Cardiac muscle cell (in vitro differentiated cells and primary cell): ENCODE data around the gene JOSD2. TPM values are rescaled to one million over a fixed set of nuclear protein-coding genes. Genes with fewer than 3 reads are reported as not detected.

Experiments
- DNase-seq, 2 donors: peaks; one replicate each; pipeline versions ENCODE4 v3.0.0 to v3.0.0-alpha.2; 2010 to 2017; ENCODE audit warnings: low read depth in 1 of 2, low spot score in 1 of 2
- H3K27ac ChIP-seq: fragments of 200-600 bp; sonication (generic); 2 replicates; pipeline ENCODE4 v1.5.1; 2016
- H3K27me3 ChIP-seq: fragments of 200-600 bp; sonication (generic); 2 replicates; pipeline ENCODE4 v1.6.0; 2016; ENCODE audit warnings: control low read depth
- H3K36me3 ChIP-seq: fragments of 200-600 bp; sonication (generic); 2 replicates; pipeline ENCODE4 v1.5.1; 2016; ENCODE audit warnings: control low read depth
- H3K4me1 ChIP-seq: fragments of 200-600 bp; sonication (generic); 2 replicates; pipeline ENCODE4 v1.8.1; 2017; ENCODE audit warnings: low read depth, mild to moderate bottlenecking, mixed run types
- H3K4me3 ChIP-seq: fragments of 200-600 bp; sonication (generic); 2 replicates; pipeline ENCODE4 v1.5.1; 2016; ENCODE audit warnings: mild to moderate bottlenecking
- H3K9me3 ChIP-seq: fragments of 200-600 bp; sonication (generic); 2 replicates; pipeline ENCODE4 v1.5.1; 2017; ENCODE audit warnings: low read depth, mild to moderate bottlenecking, control low read depth
- polyA plus RNA-seq: library from polyadenylated mRNA; unstranded; fragments of >200 nt; fragmentation: Nextera tagmentation; extraction: Ambion mirVana; gene quantifications from 2 replicates; pipeline ENCODE4 v1.2.1, GENCODE V29; 2016
- total RNA-seq: library from RNA; depleted of rRNA; stranded (reverse); fragments of >200 nt; gene quantifications from 2 replicates; pipeline ENCODE4 v1.2.3, GENCODE V29; 2016
- TF ChIP-seq, protein P1 (sequence below): IDR thresholded peaks from 2 replicates; pipeline ENCODE4 v1.5.1; 2012; ENCODE audit warnings: low read depth, mild to moderate bottlenecking, low read length

The JOSD2 gene
- total and polyA plus RNA-seq, 2 experiments from 2014 or later: 21.4 to 44.8 TPM

DNA sequence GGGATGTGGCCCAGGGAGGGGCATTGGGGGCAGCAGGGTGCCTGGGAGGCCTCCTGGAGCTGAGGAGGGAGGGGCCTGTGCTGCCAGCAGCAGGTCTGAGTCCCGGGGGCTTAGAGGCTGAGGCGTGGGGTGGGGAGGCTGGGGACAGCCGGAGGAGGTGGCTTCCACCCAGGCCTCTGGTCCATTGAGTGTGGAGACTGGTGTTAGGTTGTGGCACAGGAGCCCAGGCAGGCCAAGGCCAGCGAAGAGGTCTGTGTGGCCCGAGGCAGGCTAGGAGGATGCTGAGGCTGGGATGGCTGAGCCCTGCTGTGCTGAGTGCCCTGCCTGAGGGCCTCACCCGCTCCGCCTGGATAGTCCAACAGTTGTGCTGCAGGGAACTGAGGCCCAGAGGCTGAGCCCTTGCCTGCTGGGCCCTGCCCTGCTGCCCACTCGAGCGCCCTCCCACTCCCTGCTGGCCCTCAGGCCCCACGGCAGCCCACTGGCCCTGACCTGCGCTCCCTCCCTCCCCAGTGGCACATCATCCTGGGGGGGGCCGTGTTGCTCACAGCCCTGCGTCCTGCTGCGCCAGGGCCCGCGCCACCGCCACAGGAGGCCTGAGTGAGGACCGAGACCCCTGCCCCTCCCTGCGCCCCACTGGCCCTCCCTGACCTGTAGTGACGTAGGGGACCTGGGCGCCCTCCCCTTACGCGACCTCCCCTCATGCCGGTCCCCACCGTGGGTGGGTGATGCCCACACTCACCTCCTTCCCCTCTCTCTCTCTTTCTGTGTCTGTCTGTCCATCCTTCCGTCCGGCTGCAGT is 29.4 kb downstream of the JOSD2 start:
- H3K27ac ChIP-seq: no peak overlapping the region
- TF ChIP-seq, protein P1, sequence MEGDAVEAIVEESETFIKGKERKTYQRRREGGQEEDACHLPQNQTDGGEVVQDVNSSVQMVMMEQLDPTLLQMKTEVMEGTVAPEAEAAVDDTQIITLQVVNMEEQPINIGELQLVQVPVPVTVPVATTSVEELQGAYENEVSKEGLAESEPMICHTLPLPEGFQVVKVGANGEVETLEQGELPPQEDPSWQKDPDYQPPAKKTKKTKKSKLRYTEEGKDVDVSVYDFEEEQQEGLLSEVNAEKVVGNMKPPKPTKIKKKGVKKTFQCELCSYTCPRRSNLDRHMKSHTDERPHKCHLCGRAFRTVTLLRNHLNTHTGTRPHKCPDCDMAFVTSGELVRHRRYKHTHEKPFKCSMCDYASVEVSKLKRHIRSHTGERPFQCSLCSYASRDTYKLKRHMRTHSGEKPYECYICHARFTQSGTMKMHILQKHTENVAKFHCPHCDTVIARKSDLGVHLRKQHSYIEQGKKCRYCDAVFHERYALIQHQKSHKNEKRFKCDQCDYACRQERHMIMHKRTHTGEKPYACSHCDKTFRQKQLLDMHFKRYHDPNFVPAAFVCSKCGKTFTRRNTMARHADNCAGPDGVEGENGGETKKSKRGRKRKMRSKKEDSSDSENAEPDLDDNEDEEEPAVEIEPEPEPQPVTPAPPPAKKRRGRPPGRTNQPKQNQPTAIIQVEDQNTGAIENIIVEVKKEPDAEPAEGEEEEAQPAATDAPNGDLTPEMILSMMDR: no peak
- H3K4me3 ChIP-seq: no peak overlapping the region
- peaks cover 8% of the 10 kb centered on the region for H3K36me3 ChIP-seq
- no peaks in the 10 kb centered on the region for H3K9me3 ChIP-seq
- no peak for DNase-seq
- no peaks in the 10 kb centered on the region for H3K27me3 ChIP-seq
- peaks cover 4% of the 10 kb centered on the region for H3K4me1 ChIP-seq

DNA sequence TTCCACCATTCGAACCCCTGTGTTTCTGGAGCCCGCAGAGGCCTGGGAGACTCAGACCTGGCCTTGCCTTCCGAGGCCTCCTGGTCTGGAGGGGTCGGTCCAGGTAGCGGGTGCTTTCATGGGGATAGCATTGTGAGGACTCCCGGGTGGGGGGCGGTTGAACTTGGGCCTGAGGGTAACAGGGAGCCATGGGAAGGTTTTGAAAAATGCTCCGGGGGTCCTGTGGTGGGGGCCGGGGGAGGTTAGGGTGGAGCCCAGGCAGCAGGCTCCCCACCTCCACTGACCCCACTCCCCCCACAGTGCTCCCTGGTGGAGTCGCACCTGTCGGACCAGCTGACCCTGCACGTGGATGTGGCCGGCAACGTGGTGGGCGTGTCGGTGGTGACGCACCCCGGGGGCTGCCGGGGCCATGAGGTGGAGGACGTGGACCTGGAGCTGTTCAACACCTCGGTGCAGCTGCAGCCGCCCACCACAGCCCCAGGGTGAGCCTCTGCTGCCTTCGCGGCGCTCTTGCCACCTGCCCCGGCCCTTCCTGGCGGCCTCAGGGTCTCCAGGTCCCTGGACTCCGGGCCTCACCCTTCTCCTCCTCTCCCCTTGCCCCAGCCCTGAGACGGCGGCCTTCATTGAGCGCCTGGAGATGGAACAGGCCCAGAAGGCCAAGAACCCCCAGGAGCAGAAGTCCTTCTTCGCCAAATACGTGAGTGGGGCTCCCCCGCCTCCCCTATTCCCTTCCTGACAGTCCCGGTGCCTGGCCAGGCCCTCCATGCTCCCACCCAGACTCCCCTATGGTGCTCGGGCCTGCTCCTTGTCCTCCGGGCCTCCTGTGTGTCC is 30.5 kb downstream of the JOSD2 start:
- no peak for DNase-seq
- Histone ChIP-seq H3K27me3 (no peaks in the 10 kb centered on the region), H3K9me3 (no peaks in the 10 kb centered on the region), H3K4me3 (no peak overlapping the region), H3K36me3 (peaks cover 7% of the 10 kb centered on the region), H3K27ac (no peak overlapping the region), H3K4me1 (peaks cover 4% of the 10 kb centered on the region)
- TF ChIP-seq, protein P1: no peak

DNA sequence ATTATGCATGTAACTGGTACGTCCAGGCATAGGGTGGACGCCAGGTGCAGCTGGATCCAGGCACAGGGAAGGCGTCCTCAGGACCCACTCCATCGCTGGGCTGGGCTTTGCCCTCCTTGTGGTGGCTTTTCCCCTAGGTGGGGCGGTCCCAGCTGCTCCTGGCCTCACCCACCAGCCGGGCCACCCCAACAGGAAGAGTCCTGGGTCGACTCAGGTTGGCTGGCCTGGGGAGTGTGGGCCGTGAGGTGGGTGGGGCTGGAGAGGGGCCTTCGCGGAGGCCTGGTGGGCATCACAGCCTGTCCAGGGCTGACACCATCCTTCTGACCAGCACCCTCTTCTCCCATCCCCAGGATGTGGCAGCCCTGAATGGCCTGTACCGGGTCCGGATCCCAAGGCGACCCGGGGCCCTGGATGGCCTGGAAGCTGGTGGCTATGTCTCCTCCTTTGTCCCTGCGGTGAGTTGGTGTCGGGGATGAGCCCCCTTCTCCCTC is 31.2 kb downstream of the JOSD2 start:
- no peaks in the 10 kb centered on the region for H3K9me3 ChIP-seq
- H3K27me3 ChIP-seq: no peaks in the 10 kb centered on the region
- TF ChIP-seq, protein P1: no peak
- peaks cover 4% of the 10 kb centered on the region for H3K4me1 ChIP-seq
- peaks cover 7% of the 10 kb centered on the region for H3K36me3 ChIP-seq
- H3K27ac ChIP-seq: no peak overlapping the region
- H3K4me3 ChIP-seq: no peak overlapping the region
- no peak for DNase-seq

DNA sequence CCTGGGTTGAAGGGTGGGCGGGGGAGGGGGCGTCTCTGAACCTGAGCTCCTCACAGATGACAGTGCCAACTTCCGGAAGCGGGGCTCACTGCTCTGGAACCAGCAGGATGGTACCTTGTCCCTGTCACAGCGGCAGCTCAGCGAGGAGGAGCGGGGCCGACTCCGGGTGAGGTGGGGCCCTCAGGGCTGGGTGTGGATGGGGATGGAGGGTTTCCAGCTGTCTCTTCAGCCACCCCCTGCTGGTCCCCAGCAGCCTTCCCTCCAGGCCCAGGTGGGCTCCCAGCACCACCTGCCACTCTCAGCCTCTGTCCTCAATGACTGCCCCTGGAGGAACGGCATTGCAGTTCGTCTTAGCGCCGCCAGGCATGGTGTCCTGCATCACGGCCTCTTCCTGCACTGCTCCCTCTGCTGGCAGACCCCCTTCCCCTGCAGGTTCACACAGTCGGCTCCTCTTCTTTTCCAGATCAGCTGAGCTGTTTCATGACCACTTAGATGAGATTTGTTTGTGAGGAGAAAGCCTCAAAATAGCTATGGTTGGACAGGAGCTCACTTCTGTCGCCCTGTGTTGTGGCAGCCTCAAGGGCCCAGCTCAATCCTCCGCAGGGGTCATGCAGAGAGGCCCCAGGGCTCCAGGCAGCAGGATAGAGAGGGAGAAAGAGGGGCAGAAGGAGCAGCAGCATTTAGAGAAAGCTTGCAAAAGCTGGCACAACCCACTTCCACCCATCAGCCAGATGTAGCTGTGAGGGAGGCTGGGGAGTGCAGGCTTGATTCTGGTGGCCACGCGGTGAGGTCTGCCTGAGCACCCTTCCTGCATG is 31.9 kb downstream of the JOSD2 start:
- Histone ChIP-seq H3K36me3 (peaks cover 7% of the 10 kb centered on the region), H3K4me1 (peaks cover 4% of the 10 kb centered on the region), H3K27me3 (no peaks in the 10 kb centered on the region), H3K27ac (no peak overlapping the region), H3K4me3 (no peak overlapping the region), H3K9me3 (no peaks in the 10 kb centered on the region)
- TF ChIP-seq, protein P1: peak; percentile 60
- DNase-seq: peak; percentile 49 to 64
